Retinal pigment epithelial cell (primary cell): ENCODE results near the gene TRIM65.

Experiments used
- DNase-seq: peaks from one replicate; pipeline ENCODE4 v3.0.0-alpha.2; 2010; ENCODE audit warnings: low read depth
- H3K4me3 ChIP-seq: 2 replicates; pipeline ENCODE4 v1.5.1; 2011; ENCODE audit warnings: mild to moderate bottlenecking, low read length, control low read depth, moderate library complexity
- TF ChIP-seq, protein P1 (sequence below): conservative IDR thresholded peaks from 2 replicates; pipeline ENCODE4 v1.5.1; 2011; ENCODE audit warnings: low read depth, low read length, control low read depth, inconsistent platforms

The TRIM65 gene

GRCh38 chr17:75897160-75898019 lies 639 bp upstream of the TRIM65 start:
- H3K4me3 ChIP-seq, result peak overlapping the region; percentile 27
- DNase-seq, result no peak
- TF ChIP-seq, protein P1, sequence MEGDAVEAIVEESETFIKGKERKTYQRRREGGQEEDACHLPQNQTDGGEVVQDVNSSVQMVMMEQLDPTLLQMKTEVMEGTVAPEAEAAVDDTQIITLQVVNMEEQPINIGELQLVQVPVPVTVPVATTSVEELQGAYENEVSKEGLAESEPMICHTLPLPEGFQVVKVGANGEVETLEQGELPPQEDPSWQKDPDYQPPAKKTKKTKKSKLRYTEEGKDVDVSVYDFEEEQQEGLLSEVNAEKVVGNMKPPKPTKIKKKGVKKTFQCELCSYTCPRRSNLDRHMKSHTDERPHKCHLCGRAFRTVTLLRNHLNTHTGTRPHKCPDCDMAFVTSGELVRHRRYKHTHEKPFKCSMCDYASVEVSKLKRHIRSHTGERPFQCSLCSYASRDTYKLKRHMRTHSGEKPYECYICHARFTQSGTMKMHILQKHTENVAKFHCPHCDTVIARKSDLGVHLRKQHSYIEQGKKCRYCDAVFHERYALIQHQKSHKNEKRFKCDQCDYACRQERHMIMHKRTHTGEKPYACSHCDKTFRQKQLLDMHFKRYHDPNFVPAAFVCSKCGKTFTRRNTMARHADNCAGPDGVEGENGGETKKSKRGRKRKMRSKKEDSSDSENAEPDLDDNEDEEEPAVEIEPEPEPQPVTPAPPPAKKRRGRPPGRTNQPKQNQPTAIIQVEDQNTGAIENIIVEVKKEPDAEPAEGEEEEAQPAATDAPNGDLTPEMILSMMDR, result no peak

- no peak for DNase-seq
- TF ChIP-seq, protein P1, result peak; percentile 52
- peak overlapping the region; percentile 63 for H3K4me3 ChIP-seq
These were observed 1.2 kb downstream of the TRIM65 start for GRCh38 chr17:75895370-75896155.

GRCh38 chr17:75894049-75894733 lies 2.6 kb downstream of the TRIM65 start:
- H3K4me3 ChIP-seq, result no peak overlapping the region
- TF ChIP-seq, protein P1, result no peak
- DNase-seq, result no peak

GRCh38 chr17:75893305-75894048 lies 3.3 kb downstream of the TRIM65 start:
- no peak overlapping the region for H3K4me3 ChIP-seq
- no peak for DNase-seq
- TF ChIP-seq, protein P1, result no peak

- TF ChIP-seq, protein P1, result no peak
- no peak overlapping the region for H3K4me3 ChIP-seq
- DNase-seq, result no peak
These were observed 4.1 kb downstream of the TRIM65 start for GRCh38 chr17:75892556-75893224.
